OCI-LY7 (cell line): ENCODE results near the gene TAPT1. TPM values are rescaled to one million over a fixed set of nuclear protein-coding genes. Genes with fewer than 3 reads are reported as not detected.

ENCODE experiments used
- BruUV-seq: library from RNA; stranded (reverse); fragments of 400-500 nt; replicated peaks from 2 replicates; lab custom pipeline; 2021; lab: Mats Ljungman, UMichigan
- CTCF ChIA-PET: fragments of 300-600 bp; sonication (Branson Sonifier 250); formaldehyde crosslinking; loops from one replicate; lab custom pipeline; 2022; ENCODE audit warnings: antibody characterized with exemption; ENCODE audit not compliant: unreplicated experiment; lab: Charles Lee
- POLR2A ChIA-PET: fragments of 300-600 bp; sonication (Branson Sonifier 250); formaldehyde crosslinking; loops from one replicate; lab custom pipeline; 2022; ENCODE audit warnings: antibody characterized with exemption; lab: Charles Lee
- DNase-seq: peaks from one replicate; pipeline ENCODE4 v3.0.0-alpha.2; 2015; ENCODE audit warnings: low spot score
- H2AFZ ChIP-seq: fragments of 200-600 bp; sonication (generic), shearing (Covaris generic); 2 replicates; pipeline ENCODE4 v1.6.1; 2014; ENCODE audit warnings: mild to moderate bottlenecking, antibody characterized with exemption, low read length, moderate library complexity
- H3K27ac ChIP-seq: fragments of 200-600 bp; sonication (generic); 2 replicates; pipeline ENCODE4 v1.5.1; 2014; ENCODE audit warnings: mixed run types, low read depth, mild to moderate bottlenecking, moderate library complexity, low read length, inconsistent platforms; ENCODE audit not compliant: poor library complexity, severe bottlenecking
- H3K36me3 ChIP-seq: fragments of 200-600 bp; sonication (generic); 2 replicates; pipeline ENCODE4 v1.6.1; 2014; ENCODE audit warnings: mild to moderate bottlenecking, antibody characterized with exemption, low read length, moderate library complexity, mixed read lengths; ENCODE audit not compliant: insufficient read depth
- H3K4me1 ChIP-seq: fragments of 200-600 bp; sonication (generic); 2 replicates; pipeline ENCODE4 v1.5.1; 2014; ENCODE audit warnings: mild to moderate bottlenecking, low read length; ENCODE audit not compliant: insufficient read depth, poor library complexity, severe bottlenecking
- H3K4me2 ChIP-seq: fragments of 200-600 bp; sonication (generic); 2 replicates; pipeline ENCODE4 v1.6.1; 2014; ENCODE audit warnings: mild to moderate bottlenecking, low read length
- H3K4me3 ChIP-seq: fragments of 200-600 bp; sonication (generic); 2 replicates; pipeline ENCODE4 v1.5.1; 2014; ENCODE audit warnings: mild to moderate bottlenecking, low read depth, low read length; ENCODE audit not compliant: poor library complexity, severe bottlenecking
- H3K79me2 ChIP-seq: fragments of 200-600 bp; sonication (generic); 2 replicates; pipeline ENCODE4 v1.6.1; 2016; ENCODE audit warnings: low read depth, mild to moderate bottlenecking, low read length, moderate library complexity, mixed read lengths; ENCODE audit not compliant: insufficient read depth
- H3K9me2 ChIP-seq: fragments of 200-600 bp; sonication (generic); 2 replicates; pipeline ENCODE4 v1.6.1; 2016; ENCODE audit warnings: mild to moderate bottlenecking, low read length, mixed read lengths; ENCODE audit not compliant: insufficient read depth
- H3K9me3 ChIP-seq: fragments of 200-600 bp; sonication (generic); 2 replicates; pipeline ENCODE4 v1.6.1; 2014; ENCODE audit warnings: mild to moderate bottlenecking, mixed run types, low read length, mixed read lengths
- H4K20me1 ChIP-seq: fragments of 200-600 bp; sonication (generic); 2 replicates; pipeline ENCODE4 v1.6.1; 2014; ENCODE audit warnings: mild to moderate bottlenecking, antibody characterized with exemption, low read length, moderate library complexity, mixed read lengths; ENCODE audit not compliant: insufficient read depth
- CTCF ChIP-seq: fragments of 200-600 bp; sonication (generic); conservative IDR thresholded peaks from 2 replicates; pipeline ENCODE4 v1.5.1; 2014; ENCODE audit warnings: mild to moderate bottlenecking, antibody characterized with exemption, low read length, moderate library complexity, mixed read lengths
- EZH2phosphoT487 ChIP-seq: fragments of 200-600 bp; sonication (generic); IDR thresholded peaks from 2 replicates; pipeline ENCODE4 v1.6.1; 2018; ENCODE audit warnings: low read depth, borderline replicate concordance, mild to moderate bottlenecking, mixed run types, antibody characterized with exemption, low read length, moderate library complexity, mixed read lengths
- intact Hi-C: fragments of 100-400 bp; cut with micrococcal nuclease; formaldehyde crosslinking; loops from one replicate; pipeline ENCODE4 v1.10.0; 2022; ENCODE audit not compliant: unreplicated experiment
- total RNA-seq, 2 experiments: library from RNA; depleted of rRNA in 1 of 2; stranded (reverse); fragments of >200 nt in 1 of 2; shearing (Covaris generic) in 1 of 2; gene quantifications; 2 replicates each; pipeline ENCODE4 v1.2.3, GENCODE V29; 2014 to 2022

The TAPT1 gene
- total RNA-seq, 2 experiments from 2014 or later, result 34.3 to 66.6 TPM

- Histone ChIP-seq H3K4me2 (no peak overlapping the region), H3K36me3 (no peaks in the 10 kb centered on the region), H3K9me3 (no peaks in the 10 kb centered on the region), H3K27ac (no peak overlapping the region), H2AFZ (no peak overlapping the region), H4K20me1 (no peaks in the 10 kb centered on the region), H3K4me1 (no peaks in the 10 kb centered on the region), H3K79me2 (no peaks in the 10 kb centered on the region), H3K9me2 (no peaks in the 10 kb centered on the region), H3K4me3 (no peak overlapping the region)
- BruUV-seq, result no TSS peak
- TF ChIP-seq EZH2phosphoT487 (no peak), CTCF (no peak)
- ChIA-PET POLR2A (no interaction called here), CTCF (interaction anchor here (0.6 kb wide), 1 partner anchor 192 kb away, joined by 3 read pairs; no protein-coding TSS in a partner anchor)
- no peak for DNase-seq
- intact Hi-C loops, result no loop called here
These were observed 102.8 kb downstream of the TAPT1 start for GRCh38 chr4:16123356-16124084.

GRCh38 chr4:16122784-16123183 lies 103.5 kb downstream of the TAPT1 start:
- BruUV-seq, result no TSS peak
- DNase-seq, result no peak
- CTCF ChIA-PET, result no interaction called here
- Histone ChIP-seq H3K79me2 (no peaks in the 10 kb centered on the region), H3K27ac (no peak overlapping the region), H3K4me3 (no peak overlapping the region), H3K4me2 (no peak overlapping the region), H3K36me3 (no peaks in the 10 kb centered on the region), H2AFZ (no peak overlapping the region), H3K9me3 (no peaks in the 10 kb centered on the region), H3K4me1 (no peaks in the 10 kb centered on the region), H3K9me2 (no peaks in the 10 kb centered on the region), H4K20me1 (no peaks in the 10 kb centered on the region)
- no peak for TF ChIP-seq EZH2phosphoT487
- TF ChIP-seq CTCF, result no peak
- POLR2A ChIA-PET, result no interaction called here
- intact Hi-C loops, result no loop called here

- Histone ChIP-seq H3K4me3 (no peak overlapping the region), H3K9me2 (no peaks in the 10 kb centered on the region), H3K9me3 (no peaks in the 10 kb centered on the region), H3K36me3 (no peaks in the 10 kb centered on the region), H3K27ac (no peak overlapping the region), H2AFZ (no peak overlapping the region), H4K20me1 (no peaks in the 10 kb centered on the region), H3K79me2 (no peaks in the 10 kb centered on the region), H3K4me1 (no peaks in the 10 kb centered on the region), H3K4me2 (no peak overlapping the region)
- TF ChIP-seq EZH2phosphoT487, result no peak
- no peak for TF ChIP-seq CTCF
- CTCF ChIA-PET, result no interaction called here
- no TSS peak for BruUV-seq
- intact Hi-C loops, result no loop called here
- POLR2A ChIA-PET, result no interaction called here
- DNase-seq, result no peak
These were observed 104.0 kb downstream of the TAPT1 start for GRCh38 chr4:16122308-16122711.
